Measurements from ENCODE around the gene NOP53.

- no peak for TF ChIP-seq POLR2A (IDR thresholded peaks at IDR 0.05)
- TF ChIP-seq, protein P1, sequence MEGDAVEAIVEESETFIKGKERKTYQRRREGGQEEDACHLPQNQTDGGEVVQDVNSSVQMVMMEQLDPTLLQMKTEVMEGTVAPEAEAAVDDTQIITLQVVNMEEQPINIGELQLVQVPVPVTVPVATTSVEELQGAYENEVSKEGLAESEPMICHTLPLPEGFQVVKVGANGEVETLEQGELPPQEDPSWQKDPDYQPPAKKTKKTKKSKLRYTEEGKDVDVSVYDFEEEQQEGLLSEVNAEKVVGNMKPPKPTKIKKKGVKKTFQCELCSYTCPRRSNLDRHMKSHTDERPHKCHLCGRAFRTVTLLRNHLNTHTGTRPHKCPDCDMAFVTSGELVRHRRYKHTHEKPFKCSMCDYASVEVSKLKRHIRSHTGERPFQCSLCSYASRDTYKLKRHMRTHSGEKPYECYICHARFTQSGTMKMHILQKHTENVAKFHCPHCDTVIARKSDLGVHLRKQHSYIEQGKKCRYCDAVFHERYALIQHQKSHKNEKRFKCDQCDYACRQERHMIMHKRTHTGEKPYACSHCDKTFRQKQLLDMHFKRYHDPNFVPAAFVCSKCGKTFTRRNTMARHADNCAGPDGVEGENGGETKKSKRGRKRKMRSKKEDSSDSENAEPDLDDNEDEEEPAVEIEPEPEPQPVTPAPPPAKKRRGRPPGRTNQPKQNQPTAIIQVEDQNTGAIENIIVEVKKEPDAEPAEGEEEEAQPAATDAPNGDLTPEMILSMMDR (IDR thresholded peaks at IDR 0.05) = no peak
Measured at GRCh38 chr19:47729799-47730520, 15.4 kb upstream of the NOP53 start.

Measured in stomach (tissue), 4 donors.